ENCODE data around the gene BBC3.

The BBC3 gene

GRCh38 chr19:47236072-47236675 lies 5.2 kb upstream of the BBC3 start:
- Histone ChIP-seq H2AFZ (ENCODE audit: low read depth, low read length, severe bottlenecking) (no peak overlapping the region), H3F3A (ENCODE audit: insufficient read depth) (peaks cover 4% of the 10 kb centered on the region; the same call in 1 of the 2 replicates), H3K9me3 (ENCODE audit: insufficient read depth, low read length) (no peaks in the 10 kb centered on the region), H3K4me3 (ENCODE audit: insufficient read depth, low read length, poor library complexity, severe bottlenecking) (no peak overlapping the region), H4K20me1 (ENCODE audit: low read depth, low read length) (no peaks in the 10 kb centered on the region), H3K27me3 (ENCODE audit: low read length) (no peaks in the 10 kb centered on the region), H3K36me3 (ENCODE audit: low read length) (no peaks in the 10 kb centered on the region), H3K4me2 (ENCODE audit: low read depth, low read length, poor library complexity, severe bottlenecking) (no peak overlapping the region), H3K9me2 (replicated peaks; ENCODE audit: insufficient read depth, low read length) (no peaks in the 10 kb centered on the region), H3K27ac (ENCODE audit: low read depth, low read length) (no peak overlapping the region), H3K9ac (ENCODE audit: low read length) (no peak overlapping the region), H3K79me2 (ENCODE audit: insufficient read depth, low read length) (no peaks in the 10 kb centered on the region)
- TF ChIP-seq CTCF (IDR thresholded peaks at IDR 0.05; ENCODE audit: insufficient read depth, low read length, poor library complexity, severe bottlenecking) (no peak), EZH2phosphoT487 (conservative IDR thresholded peaks at IDR 0.05; ENCODE audit: low read length) (no peak)

- no peaks in the 10 kb centered on the region for H3K9me2 ChIP-seq (replicated peaks; ENCODE audit: insufficient read depth, low read length)
- H3K9ac ChIP-seq (ENCODE audit: low read length), result peak overlapping the region; percentile 10; the same call in 1 of the 2 replicates
- no peak overlapping the region for H3K4me3 ChIP-seq (ENCODE audit: insufficient read depth, low read length, poor library complexity, severe bottlenecking)
- H4K20me1 ChIP-seq (ENCODE audit: low read depth, low read length), result no peaks in the 10 kb centered on the region
- H3K27me3 ChIP-seq (ENCODE audit: low read length), result no peaks in the 10 kb centered on the region
- peak overlapping the region; percentile 30; the same call in 1 of the 2 replicates for H3K27ac ChIP-seq (ENCODE audit: low read depth, low read length)
- no peaks in the 10 kb centered on the region for H3K9me3 ChIP-seq (ENCODE audit: insufficient read depth, low read length)
- no peaks in the 10 kb centered on the region for H3K79me2 ChIP-seq (ENCODE audit: insufficient read depth, low read length)
- peaks cover 5% of the 10 kb centered on the region; the same call in 1 of the 2 replicates for H3F3A ChIP-seq (ENCODE audit: insufficient read depth)
- no peak overlapping the region for H3K4me2 ChIP-seq (ENCODE audit: low read depth, low read length, poor library complexity, severe bottlenecking)
- no peaks in the 10 kb centered on the region for H3K36me3 ChIP-seq (ENCODE audit: low read length)
- no peak overlapping the region for H2AFZ ChIP-seq (ENCODE audit: low read depth, low read length, severe bottlenecking)
- TF ChIP-seq EZH2phosphoT487 (conservative IDR thresholded peaks at IDR 0.05; ENCODE audit: low read length), result no peak
- TF ChIP-seq CTCF (IDR thresholded peaks at IDR 0.05; ENCODE audit: insufficient read depth, low read length, poor library complexity, severe bottlenecking), result no peak
Measured at GRCh38 chr19:47232422-47233211, 1.6 kb upstream of the BBC3 start.

- Histone ChIP-seq H4K20me1 (ENCODE audit: low read depth, low read length) (no peaks in the 10 kb centered on the region), H3K79me2 (ENCODE audit: insufficient read depth, low read length) (no peaks in the 10 kb centered on the region), H3K36me3 (ENCODE audit: low read length) (no peaks in the 10 kb centered on the region), H3K4me3 (ENCODE audit: insufficient read depth, low read length, poor library complexity, severe bottlenecking) (peak overlapping the region; percentile 49), H2AFZ (ENCODE audit: low read depth, low read length, severe bottlenecking) (peak overlapping the region; percentile 84), H3K9me3 (ENCODE audit: insufficient read depth, low read length) (no peaks in the 10 kb centered on the region), H3K9ac (ENCODE audit: low read length) (peak overlapping the region; percentile 63), H3K9me2 (replicated peaks; ENCODE audit: insufficient read depth, low read length) (no peaks in the 10 kb centered on the region), H3K27ac (ENCODE audit: low read depth, low read length) (peak overlapping the region; percentile 43; the same call in 1 of the 2 replicates), H3F3A (ENCODE audit: insufficient read depth) (peaks cover 5% of the 10 kb centered on the region; the same call in 1 of the 2 replicates), H3K4me2 (ENCODE audit: low read depth, low read length, poor library complexity, severe bottlenecking) (peak overlapping the region; percentile 70), H3K27me3 (ENCODE audit: low read length) (no peaks in the 10 kb centered on the region)
- TF ChIP-seq CTCF (IDR thresholded peaks at IDR 0.05; ENCODE audit: insufficient read depth, low read length, poor library complexity, severe bottlenecking) (no peak), EZH2phosphoT487 (conservative IDR thresholded peaks at IDR 0.05; ENCODE audit: low read length) (no peak)
Measured at GRCh38 chr19:47231215-47232054, 436 bp upstream of the BBC3 start.

Measured in SU-DHL-6 (cell line).